Posterior vena cava (tissue), 2 donors: ENCODE data around the gene SRGAP1. TPM values are rescaled to one million over a fixed set of nuclear protein-coding genes. Genes with fewer than 3 reads are reported as not detected.
A peak's percentile ranks its signal among the peaks of the same experiment; 100 is the strongest.

ENCODE experiments used
- DNase-seq: peaks from one replicate; pipeline ENCODE4 v3.0.0-alpha.2; 2020; ENCODE audit warnings: low spot score
- intact Hi-C, 2 donors: fragments of 100-400 bp; cut with DNase I; formaldehyde crosslinking; loops; one replicate each; pipeline versions ENCODE4 v1.14.1 to v1.14.2; 2022 to 2023
- long read RNA-seq, 2 donors: library from polyadenylated mRNA; unstranded; transcript quantifications; one replicate each; pipeline ENCODE4 v2.0.0, GENCODE V29; 2020 to 2021
- total RNA-seq, 2 donors: library from RNA; stranded (reverse); fragmentation: NEBNext Ultra II Directional; extraction: Animal tissue kit (Norgen Biotek cat#: 25700); gene quantifications; one replicate each; pipeline ENCODE4 v1.2.1, GENCODE V29; 2021
- donor health status: DM: yes; HTN: yes; CAD: no.
- donor health status: DM: yes; HTN: yes; CAD: no.

SRGAP1 gene
- total RNA-seq = 10 to 100 TPM; 11.2 to 16.0 TPM
- long read RNA-seq, donor 1, partial matches to known transcripts = 2 of 6 reads
- long read RNA-seq, donor 1, other reads (novel, unspliced or antisense) = 4 of 6 reads
- long read RNA-seq, donor 2, partial matches to known transcripts = 44 of 50 reads
- long read RNA-seq, donor 2, other reads (novel, unspliced or antisense) = 6 of 50 reads

DNA sequence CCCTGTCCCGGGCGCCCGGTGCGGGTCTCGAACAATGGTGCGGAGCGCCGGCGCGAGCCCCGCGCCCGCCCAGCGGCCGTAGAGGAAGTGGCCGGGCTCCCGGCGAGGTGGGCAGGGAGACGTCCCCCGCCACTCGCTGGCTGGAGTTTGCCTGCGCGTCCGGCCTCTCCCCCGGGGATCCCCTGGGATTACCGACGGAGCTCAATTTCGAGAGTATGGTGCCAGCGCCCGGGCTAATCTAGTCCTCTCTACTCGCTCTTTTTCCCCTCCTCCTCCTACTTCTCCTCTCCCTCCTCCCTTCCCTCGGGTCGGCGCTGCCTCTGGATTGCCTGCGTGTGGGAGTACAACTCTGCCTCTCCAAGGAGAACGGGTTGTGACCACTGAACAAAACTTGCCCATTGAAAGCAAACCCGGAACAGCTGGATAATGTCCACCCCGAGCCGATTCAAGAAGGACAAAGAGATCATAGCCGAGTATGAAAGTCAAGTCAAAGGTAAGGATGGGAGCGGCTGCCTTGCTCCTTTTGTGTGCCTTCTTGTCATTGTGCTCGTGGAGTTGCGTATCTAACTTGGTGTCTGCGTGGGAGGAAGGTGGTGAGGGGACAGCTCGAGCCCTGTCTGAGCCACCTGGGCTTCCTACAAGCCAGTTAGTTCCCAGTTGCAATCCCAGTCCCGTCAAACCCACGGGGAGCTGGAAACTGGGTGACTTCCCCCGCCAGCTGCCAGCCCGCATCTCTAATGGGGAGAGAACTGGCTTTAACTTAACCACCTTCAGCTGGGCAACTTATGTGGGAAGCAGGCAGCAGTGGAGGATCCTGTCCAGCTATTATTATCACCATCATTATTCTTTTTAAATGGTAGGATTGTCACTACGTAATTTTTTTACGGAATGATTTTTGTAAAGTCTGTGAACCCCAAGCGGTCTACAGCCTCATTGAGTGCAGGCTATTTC, at the start of gene SRGAP1:
Gene SRGAP1 (plus strand): TSS at position 310 of the 951 bp plus-strand sequence. CDS start 117 bp downstream, at position 427.
- intact Hi-C loops = no loop called here
- DNase-seq = peak; percentile 91

DNA sequence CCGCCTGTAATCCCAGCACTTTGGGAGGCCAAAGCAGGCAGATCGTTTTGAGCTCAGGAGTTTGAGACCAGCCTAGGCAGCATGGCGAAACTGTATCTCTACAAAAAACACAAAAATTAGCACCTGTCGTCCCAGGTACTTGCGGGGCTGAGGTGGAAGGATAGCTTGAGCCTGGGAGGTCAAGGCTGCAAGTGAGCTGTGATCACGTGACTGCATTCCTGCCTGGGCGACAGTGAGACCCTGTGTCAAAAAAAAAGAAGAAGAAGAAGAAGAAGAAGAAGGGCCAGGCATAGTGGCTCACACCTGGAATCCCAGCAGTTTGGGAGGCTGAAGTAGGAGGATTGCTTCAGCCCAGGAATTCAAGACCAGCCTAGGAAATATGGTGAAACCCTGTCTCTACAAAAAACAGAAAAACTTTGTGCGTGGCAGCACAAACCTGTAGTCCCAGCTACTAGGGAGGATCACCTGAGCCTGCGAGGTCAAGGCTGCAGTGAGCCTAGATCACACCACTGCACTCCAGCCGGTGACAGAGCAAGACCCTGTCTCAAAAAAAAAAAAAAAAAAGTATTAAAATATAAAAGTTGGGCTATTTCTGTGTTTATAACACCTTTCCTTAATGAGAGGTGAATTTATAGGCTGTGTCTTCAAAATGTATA, 49.3 kb upstream of the SRGAP1 start:
- no peak for DNase-seq
- intact Hi-C loops = no loop called here

DNA sequence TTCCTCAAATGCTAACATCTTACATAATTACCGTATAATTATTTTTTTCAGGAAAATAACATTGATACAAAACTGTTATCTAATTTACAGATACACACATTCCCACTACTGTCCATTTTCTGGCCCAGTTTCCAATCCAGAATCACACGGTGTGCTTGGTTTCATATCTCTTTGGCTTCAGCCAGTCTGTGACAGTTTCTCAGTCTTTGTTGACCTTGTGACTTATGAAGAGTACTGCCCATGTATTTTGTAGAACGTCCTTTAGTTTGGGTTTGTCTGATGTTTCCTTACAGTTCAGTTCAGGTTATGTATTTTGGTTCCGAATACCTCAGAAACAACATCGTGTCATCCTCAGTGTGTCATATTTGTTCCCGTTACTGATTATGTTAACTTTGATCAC, 48.6 kb upstream of the SRGAP1 start:
- intact Hi-C loops = no loop called here

GRCh38 chr12:63802012-63802608, 42.4 kb upstream of the SRGAP1 start:
- intact Hi-C loops = no loop called here
- no peak for DNase-seq

More for the DNA sequence above, 48.6 kb upstream of the SRGAP1 start:
- no peak for DNase-seq

DNA sequence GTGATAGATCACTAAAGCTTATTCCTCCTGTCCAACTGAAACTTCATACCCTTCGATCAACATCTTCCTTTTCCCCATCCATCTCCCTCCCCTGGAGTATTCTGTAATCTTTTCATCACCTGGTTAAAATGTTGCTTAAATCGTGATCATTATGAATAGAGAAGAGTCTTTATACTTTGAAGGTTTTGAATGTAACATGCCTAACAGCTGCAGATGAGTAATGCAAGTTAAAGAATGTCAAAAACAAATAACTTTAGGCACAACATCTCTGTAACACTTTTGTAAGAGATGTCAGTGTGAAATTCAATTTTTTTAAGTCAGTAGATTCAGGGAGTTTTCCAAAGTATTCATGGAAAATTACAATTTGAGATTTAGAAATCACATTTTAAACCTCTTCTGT, 39.8 kb upstream of the SRGAP1 start:
- no peak for DNase-seq
- intact Hi-C loops = no loop called here

DNA sequence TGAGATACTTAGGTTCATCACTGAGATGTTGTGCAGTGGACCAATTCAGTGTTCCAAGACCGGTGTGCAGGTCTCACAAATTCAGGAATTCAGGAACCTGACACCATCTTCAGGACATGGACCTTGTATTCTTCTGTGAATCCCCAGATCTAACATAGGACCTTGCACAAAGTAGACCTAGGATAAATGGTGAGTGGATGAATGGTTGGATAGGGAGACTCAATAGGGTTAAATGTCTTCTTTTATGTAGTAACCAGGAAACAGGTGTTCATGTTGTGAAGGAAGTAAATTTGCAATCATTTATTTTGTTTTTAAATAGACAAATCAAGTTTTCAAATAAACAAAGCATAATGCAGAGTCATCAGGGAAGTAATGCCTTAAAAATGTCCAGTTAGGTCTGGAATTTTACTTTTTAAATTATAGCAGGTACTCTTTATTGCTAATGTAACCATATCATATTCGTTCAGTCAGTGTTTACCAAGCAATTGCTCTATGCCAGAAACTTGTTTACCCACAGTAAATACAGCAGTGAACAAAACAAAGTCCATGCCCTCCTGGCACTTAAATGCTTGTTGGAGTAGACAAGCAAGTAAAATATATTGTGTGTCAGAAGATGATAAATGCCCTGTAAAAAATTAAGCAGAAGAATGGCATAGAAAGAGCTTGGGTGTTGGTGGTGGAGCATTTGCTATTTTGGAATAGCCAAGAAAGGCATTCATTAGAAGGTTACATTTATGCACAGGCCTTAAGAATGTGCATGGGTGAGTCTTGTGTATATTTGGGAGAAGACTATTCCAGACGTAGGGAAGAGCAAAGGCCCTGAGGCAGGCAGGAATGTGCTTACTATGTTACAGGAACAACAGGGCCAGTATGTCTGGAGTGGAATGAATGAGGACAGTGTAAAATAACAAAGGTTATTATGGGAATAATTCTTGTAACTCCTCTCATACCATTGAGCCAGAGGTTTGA, 38.5 kb upstream of the SRGAP1 start:
- intact Hi-C loops = no loop called here
- no peak for DNase-seq

GRCh38 chr12:63808631-63809030, 35.9 kb upstream of the SRGAP1 start:
- no peak for DNase-seq
- intact Hi-C loops = no loop called here

- intact Hi-C loops = no loop called here
- no peak for DNase-seq
These were observed 34.9 kb upstream of the SRGAP1 start for GRCh38 chr12:63809566-63809965.

GRCh38 chr12:63811334-63811733, 33.2 kb upstream of the SRGAP1 start:
- intact Hi-C loops = no loop called here
- DNase-seq = no peak

DNA sequence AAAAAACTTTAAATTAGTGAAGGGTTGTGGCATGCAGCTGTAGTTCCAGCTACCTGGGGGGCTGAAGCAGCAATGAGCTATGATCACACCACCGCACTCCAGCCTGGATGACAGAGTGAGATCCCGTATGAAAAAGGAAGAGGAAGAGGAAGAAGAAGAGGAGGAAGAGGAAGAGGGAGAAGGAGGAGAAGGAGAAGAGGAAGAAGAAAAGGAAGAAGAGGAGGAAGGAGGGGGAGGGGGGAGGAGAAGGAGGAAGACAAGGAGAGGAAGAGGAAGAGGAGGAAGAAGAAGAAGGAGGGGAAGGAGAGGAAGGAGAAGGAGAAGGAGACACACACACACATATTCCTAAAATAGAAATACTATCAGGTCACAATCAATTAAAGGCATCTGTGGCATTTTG, 32.7 kb upstream of the SRGAP1 start:
- intact Hi-C loops = no loop called here
- DNase-seq = no peak

DNA sequence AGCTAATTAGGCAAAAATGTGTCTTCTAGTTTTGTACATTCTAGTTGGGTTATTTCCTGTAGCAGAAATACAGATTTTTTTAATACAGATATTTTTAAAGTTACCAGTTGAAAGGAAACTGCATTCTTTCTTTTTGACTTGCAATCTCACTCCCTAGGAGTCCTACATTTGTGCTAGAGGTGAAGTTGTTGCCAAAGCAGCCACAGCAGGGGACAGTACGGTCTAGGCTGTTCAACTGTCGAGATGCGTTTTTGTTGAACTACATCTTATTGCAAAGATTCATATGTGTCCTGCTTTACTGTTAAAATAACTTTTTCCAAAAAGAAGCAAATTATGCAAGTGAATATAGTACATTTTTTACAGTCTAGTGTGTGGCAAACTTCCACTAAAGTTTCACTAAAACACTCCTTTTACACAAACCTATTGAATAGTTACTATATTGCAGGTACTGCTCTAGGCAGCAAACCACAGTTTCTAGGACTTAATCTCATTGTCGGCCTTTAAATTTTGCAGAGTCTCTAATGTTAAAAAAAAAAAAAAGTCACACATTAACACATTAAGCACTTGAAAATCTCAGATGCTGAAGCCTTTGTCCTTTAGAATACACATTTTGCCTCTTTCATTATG, 30.2 kb upstream of the SRGAP1 start:
- intact Hi-C loops = no loop called here

DNA sequence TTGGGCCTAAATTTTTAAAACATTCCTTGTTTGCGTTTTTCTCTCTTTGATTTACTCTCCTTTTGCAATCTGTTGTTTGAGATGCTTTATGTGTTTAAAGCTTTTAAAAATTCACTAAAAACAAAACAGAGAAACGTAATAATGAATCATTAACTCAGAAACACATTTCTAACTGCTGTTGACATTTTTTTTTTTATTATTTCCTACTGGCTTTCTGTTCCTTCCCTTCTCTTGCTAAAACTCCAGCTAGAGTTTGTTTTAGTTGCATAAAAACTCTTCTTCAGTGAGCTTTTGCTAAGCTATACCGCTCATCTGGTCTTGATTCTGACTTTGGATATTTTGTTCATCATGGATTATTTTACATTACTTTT, 29.0 kb upstream of the SRGAP1 start:
- DNase-seq = no peak
- intact Hi-C loops = no loop called here

More for the DNA sequence above, 30.2 kb upstream of the SRGAP1 start:
- DNase-seq = no peak

DNA sequence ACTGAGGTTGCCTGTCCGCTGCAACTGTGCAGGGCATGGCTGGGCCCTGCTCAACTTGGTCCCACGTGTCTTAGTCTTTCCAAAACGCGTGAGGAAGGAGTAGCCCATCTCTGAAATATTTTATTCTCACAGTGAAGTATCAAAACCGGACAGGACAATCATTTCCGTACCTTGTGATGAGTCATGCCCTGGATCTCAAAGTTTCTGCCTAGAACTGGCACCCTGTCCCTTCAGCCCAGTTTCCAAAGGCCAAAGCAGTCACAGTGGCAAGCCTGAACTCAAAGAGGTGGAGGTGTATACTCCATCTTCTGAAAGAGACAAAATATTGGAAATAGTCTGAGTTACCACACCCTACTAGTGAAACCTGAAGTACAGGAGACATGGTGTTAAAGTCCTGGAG, 28.5 kb upstream of the SRGAP1 start:
- intact Hi-C loops = no loop called here
- DNase-seq = no peak

GRCh38 chr12:63820427-63820826, 24.1 kb upstream of the SRGAP1 start:
- no peak for DNase-seq
- intact Hi-C loops = loop anchor here in 1 of 2 donors (5.0 kb wide), 1 partner anchor 437 kb away; no protein-coding TSS in a partner anchor

GRCh38 chr12:63821781-63822251, 22.7 kb upstream of the SRGAP1 start:
- intact Hi-C loops = loop anchor here in 1 of 2 donors (5.0 kb wide), 1 partner anchor 435 kb away; no protein-coding TSS in a partner anchor
- peak; percentile 83 for DNase-seq

DNA sequence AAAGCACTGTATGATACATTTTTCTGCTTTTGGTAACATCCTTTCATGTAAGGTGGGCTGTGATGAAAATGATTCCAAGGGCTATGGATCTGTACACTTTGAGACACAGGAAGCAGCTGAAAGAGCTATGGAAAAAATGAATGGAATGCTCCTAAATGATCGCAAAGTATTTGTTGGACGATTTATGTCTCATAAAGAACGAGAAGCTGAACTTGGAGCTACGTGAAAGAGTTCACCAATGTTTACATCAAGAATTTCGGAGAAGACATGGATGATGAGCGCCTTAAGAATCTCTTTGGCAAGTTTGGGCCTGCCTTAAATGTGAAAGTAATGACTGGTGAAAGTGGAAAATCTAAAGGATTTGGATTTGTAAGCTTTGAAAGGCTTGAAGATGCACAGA, 22.1 kb upstream of the SRGAP1 start:
- no peak for DNase-seq
- intact Hi-C loops = loop anchor here in 1 of 2 donors (5.0 kb wide), 1 partner anchor 435 kb away; no protein-coding TSS in a partner anchor

GRCh38 chr12:63823040-63823439, 21.5 kb upstream of the SRGAP1 start:
- no peak for DNase-seq
- intact Hi-C loops = loop anchor here in 1 of 2 donors (5.0 kb wide), 1 partner anchor 434 kb away; no protein-coding TSS in a partner anchor
